Lung microvascular endothelial cell (primary cell): ENCODE measurements around the gene ZNF362. TPM values are rescaled to one million over a fixed set of nuclear protein-coding genes. Genes with fewer than 3 reads are reported as not detected.

ENCODE experiments used
- DNase-seq, 2 donors: peaks; one replicate each; pipeline versions ENCODE4 v3.0.0 to v3.0.0-alpha.2; 2010; ENCODE audit warnings: low read depth in 2 of 2
- total RNA-seq: library from RNA; depleted of rRNA; stranded (reverse); fragments of >200 nt; gene quantifications from 2 replicates; pipeline ENCODE4 v1.2.1, GENCODE V29; 2014

Gene ZNF362
- total RNA-seq, 1 donor from 2014 or later: 6.3 TPM

DNA sequence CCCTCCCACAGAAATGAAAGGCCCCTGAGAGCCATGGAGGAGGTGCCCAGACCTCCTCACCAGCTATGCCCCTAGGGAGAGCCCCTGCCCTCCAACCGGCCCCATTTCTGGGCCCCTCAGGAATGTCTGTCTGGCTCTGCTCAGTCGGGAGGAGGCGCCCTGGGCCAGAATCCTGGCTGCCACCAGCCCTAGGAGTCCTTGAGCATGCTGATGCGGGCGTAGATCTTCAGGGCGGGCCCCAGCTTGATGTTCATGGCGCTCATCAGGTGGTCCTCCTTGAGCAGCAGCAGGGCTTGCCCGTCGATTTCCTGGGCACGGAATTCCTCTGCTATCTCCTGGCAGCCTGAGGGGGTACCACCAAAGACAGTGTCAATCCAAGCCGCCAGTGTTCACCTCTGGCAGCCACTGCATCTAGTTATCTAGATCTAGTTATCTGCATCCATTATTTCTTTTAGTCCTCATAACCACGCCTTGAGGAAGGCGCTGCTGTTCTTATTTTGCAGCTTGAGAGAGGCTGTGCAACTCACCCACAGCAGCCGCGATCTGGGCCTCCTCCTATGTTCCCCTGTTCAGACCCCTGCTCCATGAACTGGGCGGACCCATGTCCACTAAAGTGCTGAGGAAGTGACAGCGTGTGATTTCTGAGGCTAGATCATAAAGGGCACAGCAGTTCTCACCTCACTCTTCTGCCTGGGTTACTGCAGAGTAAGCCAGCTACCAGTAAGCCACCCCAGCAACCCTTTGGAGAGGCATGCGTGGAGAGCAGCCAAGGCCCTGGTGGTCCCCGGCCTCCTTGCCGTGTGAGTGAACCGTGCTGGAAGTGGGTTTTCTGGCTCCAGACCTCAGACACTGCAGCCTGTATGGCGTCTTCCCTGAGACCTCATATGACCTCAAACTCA is 68.6 kb downstream of the ZNF362 start:
- no peak for DNase-seq

DNA sequence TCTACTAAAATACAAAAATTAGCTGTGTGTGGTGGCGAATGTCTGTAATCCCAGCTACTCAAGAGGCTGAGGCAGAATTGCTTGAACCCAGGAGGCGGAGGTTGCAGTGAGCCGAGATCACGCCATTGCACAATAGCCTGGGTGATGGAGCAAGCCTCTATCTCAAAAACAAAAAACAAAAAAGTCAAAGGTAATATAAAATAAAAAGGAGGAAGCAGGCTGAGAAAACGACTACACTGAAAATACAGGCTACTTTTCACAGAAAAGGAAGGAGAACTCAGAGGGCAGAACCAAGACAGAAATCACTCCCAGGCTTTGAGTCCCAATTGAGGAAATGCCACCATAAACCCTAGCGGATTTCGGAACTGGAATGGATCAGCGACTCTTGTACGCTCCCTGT is 70.5 kb downstream of the ZNF362 start:
- no peak for DNase-seq

- DNase-seq: peak in 1 of 2 donors; percentile 51
These were observed 71.5 kb downstream of the ZNF362 start for GRCh38 chr1:33327587-33328325.

- DNase-seq: no peak
These were observed 72.5 kb downstream of the ZNF362 start for GRCh38 chr1:33328817-33329216.

DNA sequence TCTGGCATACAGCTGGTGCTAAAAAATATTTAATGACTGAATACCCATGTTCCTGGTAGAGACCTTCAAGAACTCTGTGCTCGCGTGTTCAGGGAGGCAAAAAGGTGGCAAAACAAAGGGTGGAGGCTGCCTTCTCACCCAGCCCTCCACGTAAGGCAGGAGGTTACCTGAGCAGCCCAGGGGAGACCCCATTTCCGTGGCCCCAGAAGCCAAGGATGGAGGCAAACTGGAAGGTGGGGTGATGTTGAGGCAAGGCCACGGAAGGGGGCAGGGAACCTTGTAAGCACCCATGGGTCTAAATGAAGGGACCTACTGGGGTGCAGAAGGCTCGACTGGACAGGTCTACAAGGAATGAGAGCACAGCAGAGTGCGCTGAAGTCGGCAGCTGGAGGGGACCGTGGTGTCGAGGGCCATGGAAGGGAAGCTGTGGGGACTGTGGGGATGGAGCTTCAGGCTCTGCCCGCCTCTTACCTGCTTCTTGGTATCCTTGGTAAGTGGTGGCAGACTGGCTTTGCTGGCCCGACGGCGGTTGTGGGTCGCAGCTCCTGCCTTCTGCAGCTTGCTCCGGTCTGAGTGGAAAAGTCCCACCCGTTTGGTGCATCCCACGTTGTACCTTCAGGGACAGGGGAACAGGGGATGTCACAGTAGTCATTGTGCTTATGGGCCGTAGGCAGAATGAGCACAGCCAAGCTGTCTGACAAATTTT is 73.5 kb downstream of the ZNF362 start:
- no peak for DNase-seq

- DNase-seq: no peak
These were observed 74.1 kb downstream of the ZNF362 start for GRCh38 chr1:33330361-33330890.

DNA sequence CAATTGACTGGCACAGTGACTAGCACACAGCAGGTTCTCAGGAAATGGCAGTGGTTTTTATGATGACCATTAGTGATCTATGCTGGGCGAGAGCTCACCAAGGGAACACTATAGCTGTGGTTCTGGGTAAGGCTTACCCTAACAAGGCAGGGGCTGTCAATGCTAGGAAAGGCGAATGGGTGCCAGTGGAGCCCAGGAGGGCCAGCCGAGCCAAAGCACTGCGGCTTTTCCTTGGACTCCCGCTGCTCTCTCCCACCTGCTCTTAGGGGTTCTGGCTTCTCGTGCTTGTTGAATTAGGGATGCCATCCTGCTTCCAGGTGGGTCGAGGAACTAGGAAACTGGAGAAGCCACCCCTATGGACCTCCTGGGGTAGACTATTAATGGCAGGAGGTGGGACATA is 74.6 kb downstream of the ZNF362 start:
- DNase-seq: no peak

- no peak for DNase-seq
These were observed 75.4 kb downstream of the ZNF362 start for GRCh38 chr1:33331444-33332356.

- DNase-seq: no peak
These were observed 76.1 kb downstream of the ZNF362 start for GRCh38 chr1:33332357-33332789.

DNA sequence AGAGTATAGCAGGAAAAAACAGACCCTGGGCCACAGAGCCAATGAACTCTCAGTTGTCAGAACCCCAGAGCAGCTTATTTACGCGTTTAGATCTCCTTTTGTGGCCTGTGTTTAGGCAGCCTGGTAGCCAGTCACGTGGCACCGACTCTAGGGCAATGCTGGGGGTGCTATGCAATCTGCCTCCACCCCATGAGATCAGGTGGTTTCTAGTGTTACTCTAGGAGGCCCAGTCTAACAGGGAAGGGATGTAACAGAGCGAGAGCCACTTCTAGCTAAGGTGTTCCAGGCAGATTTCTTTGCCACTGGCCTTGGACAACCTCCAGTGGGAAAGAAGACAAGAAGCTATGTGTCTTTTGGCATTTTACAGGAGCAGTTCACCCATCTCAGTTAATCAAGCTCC is 76.6 kb downstream of the ZNF362 start:
- DNase-seq: no peak

GRCh38 chr1:33334081-33334552 is 77.8 kb downstream of the ZNF362 start:
- peak; percentile 22 to 35 for DNase-seq

- peak in 1 of 2 donors; percentile 33 for DNase-seq
These were observed 78.7 kb downstream of the ZNF362 start for GRCh38 chr1:33335020-33335419.

GRCh38 chr1:33336580-33336979 is 80.3 kb downstream of the ZNF362 start:
- no peak for DNase-seq

- no peak for DNase-seq
These were observed 81.1 kb downstream of the ZNF362 start for GRCh38 chr1:33337441-33337840.

GRCh38 chr1:33338048-33338439 is 81.8 kb downstream of the ZNF362 start:
- no peak for DNase-seq

- peak; percentile 39 to 75 for DNase-seq
These were observed 82.3 kb downstream of the ZNF362 start for GRCh38 chr1:33338440-33339211.

- peak; percentile 22 to 37 for DNase-seq
These were observed 83.1 kb downstream of the ZNF362 start for GRCh38 chr1:33339413-33339812.

GRCh38 chr1:33341190-33341589 is 84.9 kb downstream of the ZNF362 start:
- no peak for DNase-seq

DNA sequence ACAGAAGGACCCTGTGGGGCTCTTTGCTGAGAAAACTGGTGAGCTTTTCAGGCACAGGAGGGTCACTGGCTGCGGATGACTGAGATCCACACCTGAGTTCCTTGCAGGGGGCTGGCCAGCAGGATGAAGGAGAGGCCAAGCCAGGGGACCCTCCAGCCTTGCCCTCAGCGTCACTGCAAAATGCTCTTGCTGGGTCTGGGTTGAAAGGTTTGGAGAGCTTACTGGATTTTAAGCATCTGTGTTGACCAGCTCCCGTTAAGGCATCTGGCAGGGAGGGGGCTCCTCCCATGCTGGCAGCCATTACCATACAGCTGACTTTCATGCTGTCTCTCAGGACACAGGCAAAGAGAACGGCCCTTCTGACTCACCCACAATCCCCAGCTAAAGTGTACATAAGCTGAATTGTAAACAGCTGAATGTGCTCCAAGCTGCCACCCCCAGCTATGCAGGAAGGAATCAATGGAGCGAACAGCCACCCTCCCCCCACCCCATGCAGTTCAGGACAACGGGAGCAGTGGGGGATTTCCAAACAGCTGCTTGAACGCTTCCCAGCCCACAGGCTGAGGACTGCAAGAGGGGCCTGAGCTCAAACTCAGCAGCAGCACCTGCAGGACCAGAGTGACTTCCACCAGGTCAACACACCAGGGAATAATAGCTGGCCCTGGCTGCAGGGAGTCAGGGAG is 85.9 kb downstream of the ZNF362 start:
- DNase-seq: peak; percentile 92 to 97
